Measurements from ENCODE around the gene DLX3.

GRCh38 chr17:49956780-49957179, 38.2 kb downstream of the DLX3 start:
- TF ChIP-seq ZBTB43 (CRISPR knock-in tag; IDR thresholded peaks at IDR 0.05) (no peak), STAT6 (CRISPR knock-in tag; conservative IDR thresholded peaks at IDR 0.05; ENCODE audit: low read depth) (no peak), FOXJ3 (CRISPR knock-in tag; IDR thresholded peaks at IDR 0.05; ENCODE audit: borderline replicate concordance) (no peak), GTF2I (CRISPR knock-in tag; conservative IDR thresholded peaks at IDR 0.05) (no peak), ETV6 (CRISPR knock-in tag; IDR thresholded peaks at IDR 0.05) (no peak), CDX4 (CRISPR knock-in tag; IDR thresholded peaks at IDR 0.05; ENCODE audit: borderline replicate concordance) (no peak), USF2 (CRISPR knock-in tag; IDR thresholded peaks at IDR 0.05) (no peak), ZNF396 (CRISPR knock-in tag; IDR thresholded peaks at IDR 0.05; ENCODE audit: borderline replicate concordance) (no peak)
- TF ChIP-seq, protein P1, sequence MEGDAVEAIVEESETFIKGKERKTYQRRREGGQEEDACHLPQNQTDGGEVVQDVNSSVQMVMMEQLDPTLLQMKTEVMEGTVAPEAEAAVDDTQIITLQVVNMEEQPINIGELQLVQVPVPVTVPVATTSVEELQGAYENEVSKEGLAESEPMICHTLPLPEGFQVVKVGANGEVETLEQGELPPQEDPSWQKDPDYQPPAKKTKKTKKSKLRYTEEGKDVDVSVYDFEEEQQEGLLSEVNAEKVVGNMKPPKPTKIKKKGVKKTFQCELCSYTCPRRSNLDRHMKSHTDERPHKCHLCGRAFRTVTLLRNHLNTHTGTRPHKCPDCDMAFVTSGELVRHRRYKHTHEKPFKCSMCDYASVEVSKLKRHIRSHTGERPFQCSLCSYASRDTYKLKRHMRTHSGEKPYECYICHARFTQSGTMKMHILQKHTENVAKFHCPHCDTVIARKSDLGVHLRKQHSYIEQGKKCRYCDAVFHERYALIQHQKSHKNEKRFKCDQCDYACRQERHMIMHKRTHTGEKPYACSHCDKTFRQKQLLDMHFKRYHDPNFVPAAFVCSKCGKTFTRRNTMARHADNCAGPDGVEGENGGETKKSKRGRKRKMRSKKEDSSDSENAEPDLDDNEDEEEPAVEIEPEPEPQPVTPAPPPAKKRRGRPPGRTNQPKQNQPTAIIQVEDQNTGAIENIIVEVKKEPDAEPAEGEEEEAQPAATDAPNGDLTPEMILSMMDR (IDR thresholded peaks at IDR 0.05), result no peak
- TF ChIP-seq, protein P2, sequence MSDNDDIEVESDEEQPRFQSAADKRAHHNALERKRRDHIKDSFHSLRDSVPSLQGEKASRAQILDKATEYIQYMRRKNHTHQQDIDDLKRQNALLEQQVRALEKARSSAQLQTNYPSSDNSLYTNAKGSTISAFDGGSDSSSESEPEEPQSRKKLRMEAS (CRISPR knock-in tag; IDR thresholded peaks at IDR 0.05), result no peak
- TF ChIP-seq, protein P3, sequence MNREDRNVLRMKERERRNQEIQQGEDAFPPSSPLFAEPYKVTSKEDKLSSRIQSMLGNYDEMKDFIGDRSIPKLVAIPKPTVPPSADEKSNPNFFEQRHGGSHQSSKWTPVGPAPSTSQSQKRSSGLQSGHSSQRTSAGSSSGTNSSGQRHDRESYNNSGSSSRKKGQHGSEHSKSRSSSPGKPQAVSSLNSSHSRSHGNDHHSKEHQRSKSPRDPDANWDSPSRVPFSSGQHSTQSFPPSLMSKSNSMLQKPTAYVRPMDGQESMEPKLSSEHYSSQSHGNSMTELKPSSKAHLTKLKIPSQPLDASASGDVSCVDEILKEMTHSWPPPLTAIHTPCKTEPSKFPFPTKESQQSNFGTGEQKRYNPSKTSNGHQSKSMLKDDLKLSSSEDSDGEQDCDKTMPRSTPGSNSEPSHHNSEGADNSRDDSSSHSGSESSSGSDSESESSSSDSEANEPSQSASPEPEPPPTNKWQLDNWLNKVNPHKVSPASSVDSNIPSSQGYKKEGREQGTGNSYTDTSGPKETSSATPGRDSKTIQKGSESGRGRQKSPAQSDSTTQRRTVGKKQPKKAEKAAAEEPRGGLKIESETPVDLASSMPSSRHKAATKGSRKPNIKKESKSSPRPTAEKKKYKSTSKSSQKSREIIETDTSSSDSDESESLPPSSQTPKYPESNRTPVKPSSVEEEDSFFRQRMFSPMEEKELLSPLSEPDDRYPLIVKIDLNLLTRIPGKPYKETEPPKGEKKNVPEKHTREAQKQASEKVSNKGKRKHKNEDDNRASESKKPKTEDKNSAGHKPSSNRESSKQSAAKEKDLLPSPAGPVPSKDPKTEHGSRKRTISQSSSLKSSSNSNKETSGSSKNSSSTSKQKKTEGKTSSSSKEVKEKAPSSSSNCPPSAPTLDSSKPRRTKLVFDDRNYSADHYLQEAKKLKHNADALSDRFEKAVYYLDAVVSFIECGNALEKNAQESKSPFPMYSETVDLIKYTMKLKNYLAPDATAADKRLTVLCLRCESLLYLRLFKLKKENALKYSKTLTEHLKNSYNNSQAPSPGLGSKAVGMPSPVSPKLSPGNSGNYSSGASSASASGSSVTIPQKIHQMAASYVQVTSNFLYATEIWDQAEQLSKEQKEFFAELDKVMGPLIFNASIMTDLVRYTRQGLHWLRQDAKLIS (CRISPR knock-in tag; IDR thresholded peaks at IDR 0.05; ENCODE audit: borderline replicate concordance), result no peak

All from WTC11 (cell line).